GM13976 (cell line): ENCODE results near the gene FEM1B.

Source experiments
- DNase-seq: peaks from one replicate; pipeline ENCODE4 v3.0.0; 2012; ENCODE audit warnings: low spot score
- in situ Hi-C: fragments of 300-500 bp; cut with MboI; formaldehyde crosslinking; loops from one replicate; pipeline ENCODE4 v1.12.0; 2022; ENCODE audit warnings: low sequenced_read_pairs, mixed read lengths, inconsistent platforms; ENCODE audit not compliant: unreplicated experiment
- TF ChIP-seq, protein P1 (sequence below): IDR thresholded peaks from 2 replicates; pipeline ENCODE4 v1.5.1; 2012; ENCODE audit warnings: borderline replicate concordance, mild to moderate bottlenecking; ENCODE audit not compliant: insufficient read depth; ENCODE audit errors: extremely low read depth, missing control alignments, control extremely low read depth

Gene FEM1B

DNA sequence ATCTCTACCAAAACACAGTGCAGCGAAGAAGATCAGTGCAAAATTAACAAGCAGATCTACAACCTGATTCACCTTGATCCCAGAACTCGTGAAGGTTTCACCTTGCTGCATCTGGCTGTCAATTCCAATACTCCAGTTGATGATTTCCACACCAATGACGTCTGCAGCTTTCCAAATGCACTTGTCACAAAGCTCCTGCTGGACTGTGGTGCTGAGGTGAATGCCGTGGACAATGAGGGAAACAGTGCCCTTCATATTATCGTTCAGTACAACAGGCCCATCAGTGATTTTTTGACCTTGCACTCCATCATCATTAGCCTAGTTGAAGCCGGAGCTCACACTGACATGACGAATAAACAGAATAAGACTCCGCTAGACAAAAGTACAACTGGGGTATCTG lies 13.2 kb downstream of the FEM1B start:
- in situ Hi-C loops: no loop called here
- no peak for DNase-seq
- TF ChIP-seq, protein P1, sequence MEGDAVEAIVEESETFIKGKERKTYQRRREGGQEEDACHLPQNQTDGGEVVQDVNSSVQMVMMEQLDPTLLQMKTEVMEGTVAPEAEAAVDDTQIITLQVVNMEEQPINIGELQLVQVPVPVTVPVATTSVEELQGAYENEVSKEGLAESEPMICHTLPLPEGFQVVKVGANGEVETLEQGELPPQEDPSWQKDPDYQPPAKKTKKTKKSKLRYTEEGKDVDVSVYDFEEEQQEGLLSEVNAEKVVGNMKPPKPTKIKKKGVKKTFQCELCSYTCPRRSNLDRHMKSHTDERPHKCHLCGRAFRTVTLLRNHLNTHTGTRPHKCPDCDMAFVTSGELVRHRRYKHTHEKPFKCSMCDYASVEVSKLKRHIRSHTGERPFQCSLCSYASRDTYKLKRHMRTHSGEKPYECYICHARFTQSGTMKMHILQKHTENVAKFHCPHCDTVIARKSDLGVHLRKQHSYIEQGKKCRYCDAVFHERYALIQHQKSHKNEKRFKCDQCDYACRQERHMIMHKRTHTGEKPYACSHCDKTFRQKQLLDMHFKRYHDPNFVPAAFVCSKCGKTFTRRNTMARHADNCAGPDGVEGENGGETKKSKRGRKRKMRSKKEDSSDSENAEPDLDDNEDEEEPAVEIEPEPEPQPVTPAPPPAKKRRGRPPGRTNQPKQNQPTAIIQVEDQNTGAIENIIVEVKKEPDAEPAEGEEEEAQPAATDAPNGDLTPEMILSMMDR: no peak

DNA sequence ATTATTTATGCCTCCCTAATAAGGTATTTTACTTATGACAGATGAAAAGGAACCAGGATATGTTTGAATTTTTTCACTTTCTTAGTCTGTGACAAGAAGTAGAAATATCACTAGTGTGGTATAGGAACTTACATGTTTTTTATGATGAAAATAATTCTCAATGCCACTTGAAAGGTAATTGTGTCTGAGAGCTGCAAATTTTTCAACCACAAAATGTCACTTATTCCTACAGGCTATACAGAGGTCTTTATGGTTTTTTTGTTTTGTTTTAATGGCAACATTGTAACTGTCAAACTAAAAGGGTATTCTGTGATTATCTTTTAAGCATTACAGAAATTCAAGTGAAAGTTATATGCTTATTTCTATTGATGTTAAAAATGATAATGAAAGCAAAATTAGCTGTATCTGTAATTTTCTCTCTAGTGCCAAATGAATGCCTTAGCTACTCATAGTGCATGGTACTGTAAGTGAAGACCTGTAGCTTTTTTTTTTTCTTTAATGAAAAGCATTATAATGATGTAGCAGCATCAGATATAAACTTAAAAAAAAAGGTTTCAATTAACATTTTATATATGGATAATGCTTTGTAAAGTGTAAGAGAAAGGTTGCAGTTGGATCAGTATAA lies 14.7 kb downstream of the FEM1B start:
- DNase-seq: no peak
- in situ Hi-C loops: no loop called here
- TF ChIP-seq, protein P1: no peak

DNA sequence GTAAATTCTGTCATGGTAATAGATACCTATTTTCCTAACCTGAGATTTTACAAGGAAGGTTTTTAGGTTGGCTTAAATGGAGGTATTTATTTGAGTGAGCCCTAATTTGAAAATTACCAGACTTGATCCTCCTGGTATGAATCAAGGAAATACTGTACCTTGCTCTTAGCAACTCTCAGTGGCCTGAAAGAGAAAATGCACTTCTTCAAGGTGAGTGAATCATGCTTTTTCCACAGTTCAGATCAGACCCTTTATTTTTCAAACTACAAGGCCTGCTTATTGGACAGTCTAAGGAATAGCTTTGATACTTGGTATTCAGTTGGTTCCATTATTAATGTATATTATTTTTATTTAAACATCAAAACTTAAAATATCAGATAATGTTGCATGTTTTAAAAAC lies 15.4 kb downstream of the FEM1B start:
- DNase-seq: no peak
- in situ Hi-C loops: no loop called here
- TF ChIP-seq, protein P1: no peak

DNA sequence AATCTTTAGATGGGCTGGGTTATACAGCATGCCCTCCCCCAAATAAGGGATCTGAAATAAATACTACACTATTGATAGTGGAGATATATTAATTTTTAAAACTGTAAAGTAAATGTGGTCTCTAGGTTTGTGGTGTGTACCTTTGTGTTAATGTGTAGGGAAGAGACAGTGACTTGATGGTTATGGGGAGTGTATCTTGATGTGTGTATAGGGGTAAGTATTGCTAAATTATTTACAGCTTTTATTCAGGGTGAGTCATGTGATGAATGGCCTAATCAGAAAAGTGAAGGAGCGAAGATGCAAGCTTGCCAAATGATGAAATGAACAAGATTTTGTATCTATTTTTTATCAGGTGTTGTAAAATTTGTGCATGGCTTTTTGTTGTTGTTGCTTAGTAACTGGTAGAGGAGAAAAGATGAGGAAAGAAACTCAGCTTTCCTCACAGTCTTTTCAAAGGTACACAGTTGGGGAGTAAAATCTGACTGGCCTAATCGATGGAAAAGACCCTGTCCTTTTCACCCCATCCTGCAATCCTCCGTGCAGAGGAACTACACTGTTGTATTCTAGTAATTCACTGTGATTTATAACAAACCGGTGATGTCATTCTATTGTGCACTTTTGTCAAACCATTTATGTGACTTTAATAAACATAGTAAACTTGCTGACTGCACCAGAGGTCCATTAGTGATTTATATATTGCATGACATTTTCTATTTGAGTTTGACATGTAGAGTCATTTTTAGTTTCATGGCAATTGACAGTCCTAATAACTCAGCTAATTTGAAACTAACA lies 17.7 kb downstream of the FEM1B start:
- no peak for DNase-seq
- TF ChIP-seq, protein P1: no peak
- in situ Hi-C loops: no loop called here

DNA sequence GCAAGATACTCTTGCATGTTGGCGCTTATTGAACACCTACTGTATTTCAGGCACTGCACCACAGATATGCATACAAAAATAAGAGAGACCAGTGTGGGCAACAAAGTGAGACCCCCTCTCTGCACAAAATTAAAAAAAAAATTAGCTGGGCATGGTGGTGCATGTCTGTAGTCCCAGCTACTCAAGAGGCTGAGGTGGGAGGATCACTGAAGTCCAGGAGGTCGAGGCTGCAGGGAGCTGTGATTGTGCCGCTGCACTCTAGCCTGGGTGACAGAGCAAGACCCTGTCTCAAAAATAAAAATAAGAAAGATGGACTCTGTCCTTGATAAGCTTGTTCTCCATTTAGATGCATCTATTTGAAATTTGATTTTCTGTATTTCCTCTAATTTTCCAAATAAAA lies 20.8 kb downstream of the FEM1B start:
- DNase-seq: no peak
- in situ Hi-C loops: no loop called here
- TF ChIP-seq, protein P1: no peak

DNA sequence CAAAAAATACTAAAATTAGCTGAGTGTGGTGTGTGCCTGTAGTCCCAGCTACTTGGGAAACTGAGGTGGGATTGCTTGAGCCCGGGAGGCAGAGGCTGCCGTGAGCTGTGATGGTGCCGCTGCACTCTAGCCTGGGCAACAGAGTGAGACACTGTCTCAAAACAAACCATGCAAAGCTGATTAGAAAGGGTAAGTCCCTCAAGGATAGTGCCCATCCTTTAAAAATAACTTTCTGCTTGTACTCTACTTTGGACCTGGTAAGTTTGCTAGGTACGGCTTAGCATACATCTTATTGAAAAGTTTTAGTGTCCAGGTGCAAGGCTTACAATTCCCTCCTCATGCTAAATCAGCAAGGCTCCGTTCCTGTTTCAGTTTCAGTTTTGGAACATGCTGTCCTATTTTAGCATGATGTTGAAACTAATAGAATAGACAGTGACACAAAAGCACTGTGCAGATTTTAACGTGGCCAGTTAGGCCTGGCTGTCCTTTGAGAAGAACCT lies 21.4 kb downstream of the FEM1B start:
- in situ Hi-C loops: no loop called here
- TF ChIP-seq, protein P1: no peak
- DNase-seq: peak; percentile 66
